Measurements from ENCODE around the gene NFRKB.

The NFRKB gene

DNA sequence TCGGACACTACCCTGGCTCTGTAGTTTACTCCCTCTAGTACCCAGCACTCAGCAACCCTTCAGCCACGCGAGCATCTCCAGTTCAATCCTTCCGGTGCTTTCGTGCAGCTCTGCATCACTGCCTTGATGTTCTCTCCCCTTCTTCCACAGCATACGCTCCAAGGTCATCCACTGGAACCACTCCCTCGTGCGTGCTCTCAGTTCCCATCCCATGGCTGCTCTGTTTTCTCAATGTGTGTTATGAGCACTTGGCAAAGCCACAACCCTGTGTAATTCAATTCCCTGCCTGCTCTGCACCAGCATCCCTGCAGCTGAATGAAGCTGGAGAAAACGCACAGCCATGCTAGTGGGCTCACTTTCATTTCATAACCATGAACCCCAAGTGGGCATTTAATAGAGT, 38.5 kb upstream of the NFRKB start:
- H3K4me3 ChIP-seq (ENCODE audit: low read depth, low read length) = no peak overlapping the region
- TF ChIP-seq, protein P1, sequence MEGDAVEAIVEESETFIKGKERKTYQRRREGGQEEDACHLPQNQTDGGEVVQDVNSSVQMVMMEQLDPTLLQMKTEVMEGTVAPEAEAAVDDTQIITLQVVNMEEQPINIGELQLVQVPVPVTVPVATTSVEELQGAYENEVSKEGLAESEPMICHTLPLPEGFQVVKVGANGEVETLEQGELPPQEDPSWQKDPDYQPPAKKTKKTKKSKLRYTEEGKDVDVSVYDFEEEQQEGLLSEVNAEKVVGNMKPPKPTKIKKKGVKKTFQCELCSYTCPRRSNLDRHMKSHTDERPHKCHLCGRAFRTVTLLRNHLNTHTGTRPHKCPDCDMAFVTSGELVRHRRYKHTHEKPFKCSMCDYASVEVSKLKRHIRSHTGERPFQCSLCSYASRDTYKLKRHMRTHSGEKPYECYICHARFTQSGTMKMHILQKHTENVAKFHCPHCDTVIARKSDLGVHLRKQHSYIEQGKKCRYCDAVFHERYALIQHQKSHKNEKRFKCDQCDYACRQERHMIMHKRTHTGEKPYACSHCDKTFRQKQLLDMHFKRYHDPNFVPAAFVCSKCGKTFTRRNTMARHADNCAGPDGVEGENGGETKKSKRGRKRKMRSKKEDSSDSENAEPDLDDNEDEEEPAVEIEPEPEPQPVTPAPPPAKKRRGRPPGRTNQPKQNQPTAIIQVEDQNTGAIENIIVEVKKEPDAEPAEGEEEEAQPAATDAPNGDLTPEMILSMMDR (IDR thresholded peaks at IDR 0.05; ENCODE audit: low read depth, low read length) = no peak

DNA sequence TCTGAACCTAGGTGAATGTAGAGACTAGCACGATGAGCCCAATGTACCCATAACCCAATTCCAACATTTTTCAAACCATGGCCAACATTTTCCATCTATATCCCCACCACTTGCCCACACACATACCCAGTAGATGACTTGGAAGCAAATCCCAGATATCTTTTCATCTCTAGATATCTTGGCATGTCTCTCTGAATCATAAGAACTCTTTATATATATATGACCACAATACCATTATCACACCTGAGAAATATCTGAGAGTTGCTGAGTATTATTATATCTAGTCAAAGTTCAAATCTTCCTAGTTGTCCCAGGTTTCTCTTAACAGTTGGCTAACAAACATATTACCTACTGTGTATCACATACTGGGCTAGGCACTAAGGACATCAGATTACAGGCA, 37.9 kb upstream of the NFRKB start:
- no peak overlapping the region for H3K4me3 ChIP-seq (ENCODE audit: low read depth, low read length)
- TF ChIP-seq, protein P1 (IDR thresholded peaks at IDR 0.05; ENCODE audit: low read depth, low read length) = no peak

DNA sequence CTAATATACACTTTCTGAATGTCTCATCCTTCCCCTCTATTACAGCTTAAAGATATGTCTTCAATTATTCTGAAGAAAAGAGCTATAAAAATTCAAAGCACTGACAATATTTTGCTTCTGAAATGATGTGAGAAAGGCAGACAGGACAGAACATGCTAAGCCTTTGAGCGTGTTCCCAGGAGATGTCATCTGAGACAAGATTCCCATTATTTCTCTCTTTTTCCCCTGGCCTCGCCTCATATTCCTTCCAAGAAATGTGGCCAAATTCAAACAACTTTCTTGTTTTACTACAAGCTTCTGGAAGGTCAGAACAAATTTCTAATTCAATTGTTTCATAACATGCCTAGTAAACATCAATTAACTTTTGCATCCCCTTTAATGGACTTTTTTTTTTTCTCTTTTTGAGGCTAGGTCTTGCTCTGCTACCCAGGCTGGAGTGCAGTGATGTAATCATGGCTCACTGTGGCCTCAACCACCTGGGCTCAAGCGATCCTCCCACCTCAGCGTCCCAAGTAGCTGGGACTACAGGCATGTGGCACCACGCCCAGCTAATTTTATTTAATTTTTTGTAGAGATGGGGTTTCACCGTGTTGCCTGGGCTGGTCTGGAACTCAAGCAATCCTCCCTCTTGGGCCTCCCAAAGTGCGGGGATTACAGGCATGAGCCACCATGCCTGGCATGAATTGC, 37.1 kb upstream of the NFRKB start:
- TF ChIP-seq, protein P1 (IDR thresholded peaks at IDR 0.05; ENCODE audit: low read depth, low read length) = no peak
- no peak overlapping the region for H3K4me3 ChIP-seq (ENCODE audit: low read depth, low read length)

DNA sequence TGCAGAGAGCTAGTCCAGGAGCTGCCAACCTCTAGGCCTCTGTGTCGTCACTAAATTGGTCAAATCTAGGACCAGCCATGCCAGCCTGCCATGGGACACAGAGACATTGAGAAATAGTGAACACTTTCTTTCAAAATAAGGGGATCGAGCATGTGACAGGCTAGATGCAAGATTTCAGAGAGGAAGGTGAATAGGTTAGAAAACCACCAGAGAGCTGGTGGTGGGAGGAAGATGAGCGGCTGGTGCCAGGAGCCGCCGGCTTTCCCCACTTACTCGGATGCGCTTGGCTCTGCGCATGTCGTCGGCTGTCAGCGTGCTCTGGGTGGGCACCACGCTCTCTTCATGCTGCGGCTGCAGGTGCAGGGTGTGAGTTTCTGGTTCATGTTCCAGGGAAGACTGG, 35.4 kb upstream of the NFRKB start:
- H3K4me3 ChIP-seq (ENCODE audit: low read depth, low read length) = no peak overlapping the region
- TF ChIP-seq, protein P1 (IDR thresholded peaks at IDR 0.05; ENCODE audit: low read depth, low read length) = no peak

DNA sequence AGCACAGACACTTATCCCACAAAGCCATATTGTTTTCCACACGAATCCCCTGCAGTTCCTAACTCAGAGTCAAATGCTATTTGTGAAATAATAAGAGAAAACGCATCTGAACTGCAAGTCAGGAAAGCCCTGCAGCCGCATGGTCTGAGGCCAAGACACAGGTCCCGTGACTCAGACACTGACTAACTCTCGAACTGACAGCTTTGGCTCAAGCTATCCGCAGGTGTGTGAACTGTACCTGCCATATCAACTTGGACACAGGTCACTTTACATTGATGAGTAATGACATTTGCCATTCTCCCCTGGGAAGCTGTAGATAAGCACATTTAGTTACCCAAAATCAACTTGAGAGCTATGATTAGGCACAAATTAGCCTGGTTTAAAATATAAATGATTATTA, 34.9 kb upstream of the NFRKB start:
- no peak overlapping the region for H3K4me3 ChIP-seq (ENCODE audit: low read depth, low read length)
- TF ChIP-seq, protein P1 (IDR thresholded peaks at IDR 0.05; ENCODE audit: low read depth, low read length) = no peak

DNA sequence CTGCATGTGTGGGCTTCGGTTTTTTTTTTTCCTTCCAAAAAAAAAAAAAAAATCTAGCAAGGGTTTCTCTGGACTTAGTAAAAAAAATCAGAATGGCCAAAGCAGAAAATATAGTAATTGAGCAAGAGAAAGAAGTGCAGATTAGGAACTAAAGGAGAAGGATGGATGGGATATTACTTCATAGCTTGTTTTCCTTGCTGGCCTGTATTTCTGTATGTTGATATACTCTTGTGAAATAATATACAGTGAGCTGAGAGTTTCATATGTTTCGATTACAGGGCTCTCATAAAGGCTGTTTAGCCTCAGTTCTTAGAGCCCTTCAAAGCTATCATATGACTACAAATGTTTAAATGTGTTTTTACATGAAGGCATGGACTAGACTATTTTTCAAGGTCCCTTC, 34.3 kb upstream of the NFRKB start:
- no peak overlapping the region for H3K4me3 ChIP-seq (ENCODE audit: low read depth, low read length)
- TF ChIP-seq, protein P1 (IDR thresholded peaks at IDR 0.05; ENCODE audit: low read depth, low read length) = no peak

DNA sequence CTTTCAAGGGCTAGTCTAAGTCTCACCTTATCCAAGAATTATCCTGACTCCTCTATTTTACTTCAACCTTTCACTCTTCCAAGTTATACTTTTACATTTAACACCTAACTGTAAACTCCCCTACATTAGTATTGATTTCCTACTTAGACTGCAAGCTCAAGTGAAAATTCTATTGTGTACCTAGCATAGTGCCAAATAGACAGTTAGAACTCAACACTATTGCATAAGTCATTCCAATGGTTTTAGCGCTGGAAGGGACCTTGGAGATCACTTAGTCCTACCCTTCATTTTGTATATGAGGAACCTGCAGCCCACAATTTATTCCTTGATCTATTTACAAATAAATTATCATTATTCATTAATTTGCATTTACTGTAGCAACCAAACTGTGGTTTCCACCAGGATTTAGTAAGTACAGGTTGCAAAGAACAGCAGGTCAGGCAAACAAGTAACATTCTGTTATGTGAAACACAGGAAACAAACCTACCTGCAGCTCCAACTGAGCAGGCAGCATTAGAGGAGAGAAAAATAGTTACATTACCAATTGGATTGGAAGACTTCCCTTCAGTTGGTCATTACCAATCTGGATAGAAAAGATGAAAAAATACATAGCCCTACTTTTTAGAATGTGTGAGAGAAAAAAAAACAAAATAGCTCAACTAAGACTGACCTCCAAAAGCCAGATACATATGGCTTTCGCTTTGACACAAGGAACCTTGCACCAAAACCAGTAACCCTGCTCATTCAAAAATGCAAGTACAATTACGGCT, 33.7 kb upstream of the NFRKB start:
- no peak overlapping the region for H3K4me3 ChIP-seq (ENCODE audit: low read depth, low read length)
- TF ChIP-seq, protein P1 (IDR thresholded peaks at IDR 0.05; ENCODE audit: low read depth, low read length) = no peak
